Skin of body (tissue), 2 donors: Measurements from ENCODE around the gene MFAP2. TPM values are rescaled to one million over a fixed set of nuclear protein-coding genes. Genes with fewer than 3 reads are reported as not detected.
"Not testable (repeated sequence)": the region's sequence is repeated elsewhere in the genome, so short reads cannot be mapped to it uniquely, and the experiment has no call there.

Experiments
- DNase-seq: peaks from one replicate; lab custom pipeline; 2025; lab: John Stamatoyannopoulos, UW
- total RNA-seq: library from RNA; depleted of rRNA; stranded (reverse); fragments of >200 nt; gene quantifications from one replicate; pipeline ENCODE4 v1.2.3, GENCODE V29; 2014

MFAP2 gene
- total RNA-seq, 1 donor from 2014 or later, result 38.3 TPM

GRCh38 chr1:16931206-16931934 lies 49.0 kb downstream of the MFAP2 start:
- DNase-seq, result not testable (repeated sequence)

- not testable (repeated sequence) for DNase-seq
Measured at GRCh38 chr1:16929146-16930041, 51.0 kb downstream of the MFAP2 start.

GRCh38 chr1:16927711-16928485 lies 52.5 kb downstream of the MFAP2 start:
- DNase-seq, result no peak

GRCh38 chr1:16927256-16927655 lies 53.2 kb downstream of the MFAP2 start:
- no peak for DNase-seq

GRCh38 chr1:16926491-16927073 lies 53.8 kb downstream of the MFAP2 start:
- no peak for DNase-seq

GRCh38 chr1:16925635-16926490 lies 54.6 kb downstream of the MFAP2 start:
- DNase-seq, result no peak

- no peak for DNase-seq
Measured at GRCh38 chr1:16924919-16925477, 55.4 kb downstream of the MFAP2 start.

Other genes with a start within 250 kb of the MFAP2 start
- gene RNU1-4, start 240.1 kb downstream of the MFAP2 start, total RNA-seq, result 34,682 TPM
- 34,682 TPM for gene RNU1-2, start 84.6 kb downstream of the MFAP2 start, total RNA-seq
- 21.8 TPM for gene CROCC, start 58.7 kb downstream of the MFAP2 start, total RNA-seq
- gene ATP13A2, start 31.3 kb upstream of the MFAP2 start, total RNA-seq, result 11.6 TPM
- gene SDHB, start 73.4 kb upstream of the MFAP2 start, total RNA-seq, result 62.9 TPM
- 11.8 TPM for gene PADI2, start 138.8 kb upstream of the MFAP2 start, total RNA-seq
- 11.7 TPM for gene PADI1, start 224.5 kb upstream of the MFAP2 start, total RNA-seq